HG03064 (cell line): ENCODE measurements around the gene GJA1.
"Not testable (repeated sequence)": the region's sequence is repeated elsewhere in the genome, so short reads cannot be mapped to it uniquely, and the experiment has no call there.

ENCODE experiments used
- ATAC-seq: cut with Tn5 transposase; IDR thresholded peaks from one replicate; pipeline ENCODE4 v1.9.1; 2021; ENCODE audit warnings: low read depth; ENCODE audit not compliant: unreplicated experiment

Gene GJA1

DNA sequence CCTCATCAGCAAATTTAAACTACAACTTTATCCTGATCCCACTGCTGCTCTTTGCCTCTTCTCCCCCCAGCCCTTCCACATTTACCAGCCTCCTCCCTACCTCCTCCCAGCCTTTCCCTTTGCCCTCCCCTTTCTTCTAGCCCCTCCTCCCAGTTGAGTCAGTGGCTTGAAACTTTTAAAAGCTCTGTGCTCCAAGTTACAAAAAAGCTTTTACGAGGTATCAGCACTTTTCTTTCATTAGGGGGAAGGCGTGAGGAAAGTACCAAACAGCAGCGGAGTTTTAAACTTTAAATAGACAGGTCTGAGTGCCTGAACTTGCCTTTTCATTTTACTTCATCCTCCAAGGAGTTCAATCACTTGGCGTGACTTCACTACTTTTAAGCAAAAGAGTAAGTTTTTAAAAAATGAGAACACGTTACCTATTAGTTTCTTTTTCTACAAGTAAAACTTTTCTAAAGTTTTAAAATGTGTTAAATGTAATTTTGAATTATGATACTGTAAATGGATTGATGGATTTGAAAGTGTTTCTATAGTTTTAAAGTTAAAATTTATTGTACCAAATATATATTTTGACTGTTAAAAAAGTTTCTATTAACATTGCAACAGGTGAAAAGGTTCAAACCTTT is at the start of gene GJA1:
Gene GJA1 (plus strand): TSS at position 203 of the 626 bp plus-strand sequence. CDS start 11,202 bp downstream, outside the sequence.
- no peak for ATAC-seq

GRCh38 chr6:121386551-121386950 is 48.9 kb upstream of the GJA1 start:
- ATAC-seq = not testable (repeated sequence)

DNA sequence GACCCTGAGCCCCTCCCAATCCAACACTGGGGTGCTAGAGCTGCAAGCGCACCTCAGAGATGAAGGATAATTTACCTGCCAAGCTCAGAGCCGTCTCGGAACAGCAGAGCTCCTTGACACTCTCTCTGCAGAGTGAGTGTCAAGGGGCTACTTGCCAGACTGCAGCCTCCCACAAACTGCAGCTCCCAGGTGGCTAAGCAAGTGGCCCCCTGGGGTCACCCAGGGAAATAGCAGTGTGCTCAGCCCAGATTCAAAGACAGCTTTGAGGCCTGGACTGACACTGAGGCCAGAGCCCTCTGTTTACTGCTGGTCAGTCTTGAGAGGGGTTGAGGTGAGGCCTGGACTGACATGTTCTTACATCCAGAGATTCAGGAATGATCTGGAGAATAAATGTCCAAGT is 46.0 kb upstream of the GJA1 start:
- ATAC-seq = no peak

- no peak for ATAC-seq
Observed at GRCh38 chr6:121393731-121394505, 41.5 kb upstream of the GJA1 start.

GRCh38 chr6:121395736-121396135 is 39.7 kb upstream of the GJA1 start:
- no peak for ATAC-seq

DNA sequence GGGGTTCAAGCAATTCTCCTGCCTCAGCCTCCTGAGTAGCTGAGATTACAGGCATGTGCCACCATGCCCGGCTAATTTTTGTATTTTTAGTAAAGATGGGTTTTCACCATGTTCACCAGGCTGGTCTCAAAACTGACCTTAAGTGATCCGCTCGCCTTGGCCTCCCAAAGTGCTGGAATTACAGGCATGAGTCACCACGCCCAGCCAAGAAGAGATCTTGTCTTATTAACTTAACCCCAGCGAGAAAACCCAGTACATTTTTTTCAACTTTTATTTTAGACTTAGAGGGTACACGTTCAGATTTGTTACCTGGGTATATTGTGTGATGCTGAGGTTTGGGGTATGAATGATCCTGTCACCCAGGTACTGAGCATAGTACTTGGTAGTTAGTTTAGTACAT is 38.3 kb upstream of the GJA1 start:
- ATAC-seq = not testable (repeated sequence)

- ATAC-seq = no peak
Observed at GRCh38 chr6:121398127-121398526, 37.3 kb upstream of the GJA1 start.

- no peak for ATAC-seq
Observed at GRCh38 chr6:121399966-121400365, 35.5 kb upstream of the GJA1 start.

DNA sequence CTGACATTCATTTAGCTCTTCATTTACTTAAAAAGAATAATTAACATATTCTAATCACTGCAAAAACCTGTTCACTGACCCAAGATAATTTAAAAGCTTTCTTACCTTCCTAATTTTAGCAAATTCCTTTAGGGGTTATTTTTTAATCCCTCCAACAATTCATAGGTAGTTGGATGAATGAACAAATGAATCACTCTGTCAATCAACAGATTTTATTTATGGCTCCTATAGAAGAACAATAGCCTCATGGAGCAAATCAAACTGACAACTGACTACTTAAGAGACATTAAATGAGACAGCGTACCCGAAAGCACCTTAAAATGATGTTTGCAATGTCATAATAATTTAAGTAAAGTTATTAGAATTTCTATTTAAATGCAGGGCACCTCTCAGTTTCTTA is 31.5 kb upstream of the GJA1 start:
- no peak for ATAC-seq

- ATAC-seq = no peak
Observed at GRCh38 chr6:121405306-121405705, 30.1 kb upstream of the GJA1 start.

DNA sequence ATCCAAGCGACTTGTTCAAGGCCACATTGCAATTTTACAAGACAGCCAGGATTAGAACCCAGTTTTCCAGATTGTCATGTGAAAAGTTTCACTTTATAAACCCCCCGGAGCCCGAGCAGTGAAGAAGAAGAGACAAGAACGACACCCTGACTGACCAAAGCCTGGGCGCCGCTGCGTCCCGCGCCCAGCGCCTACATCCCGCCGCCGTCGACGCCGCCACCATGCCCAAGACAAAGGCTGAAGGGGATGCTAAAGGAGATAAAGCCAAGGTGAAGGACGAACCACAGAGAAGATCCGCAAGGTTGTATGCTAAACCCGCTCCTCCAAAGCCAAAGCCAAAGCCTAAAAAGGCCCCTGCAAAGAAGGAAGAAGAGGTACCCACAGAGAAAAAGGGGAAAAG is 27.1 kb upstream of the GJA1 start:
- no peak for ATAC-seq

GRCh38 chr6:121413879-121414278 is 21.6 kb upstream of the GJA1 start:
- ATAC-seq = no peak

DNA sequence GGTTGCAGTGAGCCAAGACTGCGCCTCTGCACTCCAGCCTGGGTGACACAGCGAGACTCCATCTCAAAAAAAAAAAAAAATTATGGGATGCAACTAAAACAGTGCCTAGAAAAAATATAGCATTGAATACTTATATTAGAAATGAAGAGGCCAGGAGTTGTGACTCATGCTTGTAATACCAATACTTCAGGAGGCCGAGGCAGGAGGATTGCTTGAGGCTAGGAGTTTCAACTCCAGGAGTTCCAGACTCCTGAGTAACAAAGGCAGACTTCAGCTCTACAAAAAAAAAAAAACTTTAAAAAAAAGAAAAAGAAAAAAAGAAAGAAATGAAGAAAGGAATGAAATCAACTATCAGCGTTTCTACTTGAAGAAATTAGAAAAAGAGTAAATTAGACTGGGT is 17.1 kb upstream of the GJA1 start:
- ATAC-seq = no peak

GRCh38 chr6:121426686-121427085 is 8.8 kb upstream of the GJA1 start:
- no peak for ATAC-seq

GRCh38 chr6:121428872-121429756 is 6.3 kb upstream of the GJA1 start:
- ATAC-seq = no peak

DNA sequence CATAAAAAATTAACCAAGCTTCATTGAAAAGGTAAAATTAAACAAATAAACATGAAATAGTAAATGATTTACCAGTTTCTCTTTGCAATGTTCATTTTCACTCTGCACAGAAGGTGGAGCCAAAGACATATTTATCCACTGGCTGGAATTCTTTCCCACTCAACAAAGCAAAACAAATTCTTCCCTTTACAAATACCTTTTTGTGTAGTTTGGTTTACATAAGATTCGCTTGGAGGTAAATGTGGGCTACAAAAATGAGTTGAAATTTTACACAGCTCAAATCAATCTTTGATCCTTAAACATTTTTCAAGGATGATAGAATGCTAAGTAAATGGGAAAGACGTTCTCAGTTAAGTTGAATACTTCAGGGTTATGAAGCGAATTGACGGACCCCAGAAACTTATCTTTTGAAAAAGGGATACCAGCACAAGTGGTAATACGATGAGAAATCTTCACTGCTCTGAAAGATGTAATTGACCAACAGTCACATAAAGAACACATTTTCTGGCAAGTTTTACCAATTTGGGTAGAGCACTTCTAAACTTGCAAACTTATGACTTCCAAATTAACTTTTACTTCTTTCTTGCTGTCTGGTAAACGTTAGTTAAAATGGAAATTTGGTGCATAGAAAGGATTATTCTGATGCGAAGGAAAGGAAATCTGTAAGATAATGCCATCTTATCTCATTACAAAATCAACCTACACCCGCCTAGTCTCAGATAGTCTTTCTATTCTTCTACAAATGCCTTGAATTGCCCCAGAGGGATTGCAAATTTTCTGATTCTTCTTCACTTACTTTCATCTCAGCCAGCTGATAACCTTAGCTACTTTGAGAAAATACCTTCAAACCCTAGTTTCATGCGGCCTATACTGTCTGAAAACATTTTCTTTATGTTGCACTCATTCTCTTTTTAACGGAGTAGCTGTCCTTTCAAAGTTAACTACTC is 4.7 kb upstream of the GJA1 start:
- ATAC-seq = no peak

DNA sequence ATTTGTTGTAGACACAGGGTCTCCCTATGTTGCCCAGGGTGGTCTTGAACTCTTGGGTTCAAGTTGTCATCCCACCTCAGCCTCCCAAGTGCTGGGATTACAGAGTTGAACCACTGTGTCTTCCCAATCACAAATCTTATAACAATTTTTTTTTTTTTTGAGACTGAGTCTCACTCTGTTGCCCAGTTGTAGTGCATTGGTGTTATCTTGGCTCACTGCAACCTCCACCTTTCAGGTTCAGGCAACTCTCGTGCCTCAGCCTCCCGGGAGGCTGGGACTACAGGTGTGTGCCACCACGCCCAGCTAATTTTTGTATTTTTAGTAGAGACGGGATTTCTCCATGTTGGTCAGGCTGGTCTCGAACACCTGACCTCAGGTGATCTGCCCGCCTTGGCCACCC is 3.7 kb upstream of the GJA1 start:
- ATAC-seq = not testable (repeated sequence)

- no peak for ATAC-seq
Observed at GRCh38 chr6:121434037-121434770, 1.2 kb upstream of the GJA1 start.

DNA sequence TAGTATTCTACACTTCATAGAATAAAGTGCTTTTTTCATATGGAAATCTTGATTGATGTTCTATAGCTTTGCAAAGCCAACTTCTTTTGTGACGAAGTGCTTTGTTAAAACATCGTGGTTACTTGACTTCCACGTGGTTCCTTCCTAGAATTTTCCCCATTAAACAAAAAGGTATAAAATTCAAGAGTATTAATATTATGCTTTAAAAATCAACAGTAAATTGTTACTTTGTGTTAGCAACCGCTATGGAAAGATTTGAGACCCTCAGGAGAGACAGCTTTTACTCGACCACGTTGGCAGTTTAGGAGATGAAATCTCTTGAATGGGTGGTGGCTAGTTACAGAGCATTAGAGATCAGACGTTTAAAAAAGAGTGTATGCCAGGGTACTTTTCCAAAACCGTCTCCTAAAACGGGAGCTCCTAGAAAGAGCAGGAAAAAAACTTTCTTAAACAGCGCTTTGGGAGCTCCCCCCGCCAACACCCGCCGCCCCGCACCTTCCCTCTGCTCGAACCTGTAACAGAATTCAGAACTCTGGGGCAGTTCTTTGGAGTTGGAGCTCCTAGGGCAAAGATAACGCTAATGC is 920 bp downstream of the GJA1 start:
- ATAC-seq = no peak
